Neural progenitor cell (in vitro differentiated cells): ENCODE measurements around the gene SLC25A52. TPM values are rescaled to one million over a fixed set of nuclear protein-coding genes. Genes with fewer than 3 reads are reported as not detected.

Source experiments
- DNase-seq: peaks from one replicate; pipeline ENCODE4 v3.0.0-alpha.2; 2016; ENCODE audit warnings: low spot score
- H2AFZ ChIP-seq: fragments of 200-600 bp; sonication (generic); replicated peaks from 2 replicates; pipeline ENCODE4 v1.6.1; 2016; ENCODE audit warnings: antibody characterized with exemption
- H3F3A ChIP-seq: fragments of 200-600 bp; sonication (generic); 2 replicates; pipeline ENCODE4 v1.6.1; 2016; ENCODE audit warnings: antibody characterized with exemption, low read depth
- H3K27ac ChIP-seq: fragments of 200-600 bp; sonication (generic); 2 replicates; pipeline ENCODE4 v1.5.1; 2016; ENCODE audit warnings: mild to moderate bottlenecking
- H3K27me3 ChIP-seq: fragments of 200-600 bp; sonication (generic); 2 replicates; pipeline ENCODE4 v1.6.1; 2016; ENCODE audit warnings: mild to moderate bottlenecking, moderate library complexity
- H3K36me3 ChIP-seq: fragments of 200-600 bp; sonication (generic); 2 replicates; pipeline ENCODE4 v1.5.1; 2016
- H3K4me1 ChIP-seq: fragments of 200-600 bp; sonication (generic); 2 replicates; pipeline ENCODE4 v1.6.1; 2016; ENCODE audit warnings: mixed run types
- H3K4me2 ChIP-seq: fragments of 200-600 bp; sonication (generic); 2 replicates; pipeline ENCODE4 v1.6.1; 2016
- H3K4me3 ChIP-seq: fragments of 200-600 bp; sonication (generic); 2 replicates; pipeline ENCODE4 v1.5.1; 2016
- H3K79me2 ChIP-seq: fragments of 200-600 bp; sonication (generic); 2 replicates; pipeline ENCODE4 v1.6.1; 2016; ENCODE audit warnings: low read depth
- H3K9ac ChIP-seq: fragments of 200-600 bp; sonication (generic); 2 replicates; pipeline ENCODE4 v1.6.1; 2016
- H3K9me3 ChIP-seq: fragments of 200-600 bp; sonication (generic); 2 replicates; pipeline ENCODE4 v1.5.1; 2016; ENCODE audit warnings: low read depth
- H4K20me1 ChIP-seq: fragments of 200-600 bp; sonication (generic); 2 replicates; pipeline ENCODE4 v1.6.1; 2016; ENCODE audit warnings: low read depth
- H3K27ac Mint-ChIP-seq: 3 replicates; pipeline ENCODE4 v1.8.0; 2021; ENCODE audit warnings: mixed read lengths
- H3K27me3 Mint-ChIP-seq: 2 replicates; pipeline ENCODE4 v1.8.0; 2022; ENCODE audit warnings: low read depth, mild to moderate bottlenecking, inconsistent platforms, moderate library complexity, mixed read lengths; ENCODE audit not compliant: insufficient read depth
- H3K36me3 Mint-ChIP-seq: 3 replicates; pipeline ENCODE4 v1.8.0; 2021; ENCODE audit warnings: mixed read lengths
- H3K4me1 Mint-ChIP-seq: 3 replicates; pipeline ENCODE4 v1.8.0; 2021; ENCODE audit warnings: mixed read lengths
- H3K4me3 Mint-ChIP-seq: 3 replicates; pipeline ENCODE4 v1.8.0; 2021; ENCODE audit warnings: mild to moderate bottlenecking, moderate library complexity, mixed read lengths
- H3K9me3 Mint-ChIP-seq: 3 replicates; pipeline ENCODE4 v1.8.0; 2020; ENCODE audit warnings: mixed read lengths
- CTCF ChIP-seq: fragments of 200-600 bp; sonication (generic); IDR thresholded peaks from 2 replicates; pipeline ENCODE4 v1.5.1; 2017; ENCODE audit warnings: antibody characterized with exemption, mild to moderate bottlenecking
- EZH2 ChIP-seq: fragments of 200-600 bp; sonication (generic); IDR thresholded peaks from 2 replicates; pipeline ENCODE4 v1.6.1; 2017; ENCODE audit warnings: antibody characterized with exemption, mild to moderate bottlenecking, moderate library complexity
- EZH2phosphoT487 ChIP-seq: fragments of 200-600 bp; sonication (generic); IDR thresholded peaks from 2 replicates; pipeline ENCODE4 v1.6.1; 2017; ENCODE audit warnings: antibody characterized with exemption
- total RNA-seq: library from RNA; depleted of rRNA; stranded (reverse); fragments of >200 nt; gene quantifications from 2 replicates; pipeline ENCODE4 v1.2.3, GENCODE V29; 2015; ENCODE audit warnings: low replicate concordance

The SLC25A52 gene
- total RNA-seq, 1 donor from 2014 or later: not detected

- no peaks in the 10 kb centered on the region for H3F3A ChIP-seq
- Mint-ChIP-seq H3K9me3 (peaks cover 14% of the 10 kb centered on the region), H3K36me3 (peaks cover 5% of the 10 kb centered on the region), H3K4me3 (no peak overlapping the region), H3K27ac (no peak overlapping the region), H3K4me1 (peaks cover 13% of the 10 kb centered on the region), H3K27me3 (peaks cover 2% of the 10 kb centered on the region)
- H3K79me2 ChIP-seq: no peaks in the 10 kb centered on the region
- H3K4me3 ChIP-seq: no peak overlapping the region
- no peaks in the 10 kb centered on the region for H3K36me3 ChIP-seq
- H3K9me3 ChIP-seq: peaks cover 9% of the 10 kb centered on the region
- DNase-seq: no peak
- no peak overlapping the region for H3K4me2 ChIP-seq
- peak overlapping the region; percentile 67 for H2AFZ ChIP-seq
- TF ChIP-seq EZH2phosphoT487 (no peak), CTCF (no peak), EZH2 (no peak)
- no peaks in the 10 kb centered on the region for H4K20me1 ChIP-seq
- H3K4me1 ChIP-seq: peaks cover 8% of the 10 kb centered on the region
- H3K27me3 ChIP-seq: no peaks in the 10 kb centered on the region
- no peak overlapping the region for H3K9ac ChIP-seq
- no peak overlapping the region for H3K27ac ChIP-seq
These were observed 13.8 kb upstream of the SLC25A52 start for GRCh38 chr18:31774477-31774785.

DNA sequence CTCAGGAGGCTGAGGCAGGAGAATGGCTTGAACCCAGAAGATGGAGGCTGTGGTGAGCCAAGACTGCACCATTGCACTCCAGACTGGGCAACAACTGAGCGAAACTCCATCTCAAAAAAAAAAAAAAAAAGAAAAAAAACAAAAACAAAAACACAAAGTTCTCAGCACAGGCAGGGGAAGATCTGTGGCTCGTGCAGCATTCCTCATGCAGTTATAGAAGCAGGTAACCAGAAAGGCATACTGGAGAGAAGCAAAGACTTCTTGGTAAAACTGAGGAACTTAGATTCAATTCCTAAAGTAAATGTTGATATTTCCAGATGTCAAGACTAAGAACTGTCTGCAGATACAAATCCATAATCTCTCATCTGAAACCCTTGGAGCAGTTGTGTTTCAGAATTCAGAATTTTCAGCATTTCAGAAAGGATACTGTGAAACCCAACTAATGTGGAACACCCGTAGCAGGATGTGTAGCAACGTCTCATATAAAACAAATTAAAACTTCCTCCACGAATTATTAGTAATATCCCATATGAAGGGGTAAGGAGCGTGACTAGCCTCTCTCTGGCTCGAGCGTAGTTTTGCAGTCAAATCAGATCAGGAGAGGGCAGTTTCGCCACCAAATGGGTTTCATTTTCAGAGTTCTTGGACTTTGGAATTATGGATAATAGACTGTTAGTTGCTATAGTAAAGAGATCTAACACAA lies 13.2 kb upstream of the SLC25A52 start:
- peaks cover 11% of the 10 kb centered on the region for H3K9me3 Mint-ChIP-seq
- H3K4me1 Mint-ChIP-seq: peaks cover 13% of the 10 kb centered on the region
- H3K27ac Mint-ChIP-seq: no peak overlapping the region
- no peaks in the 10 kb centered on the region for H3K36me3 ChIP-seq
- H3K79me2 ChIP-seq: no peaks in the 10 kb centered on the region
- H3K27ac ChIP-seq: no peak overlapping the region
- H3K9ac ChIP-seq: no peak overlapping the region
- H3K27me3 ChIP-seq: no peaks in the 10 kb centered on the region
- H3K4me3 Mint-ChIP-seq: no peak overlapping the region
- no peaks in the 10 kb centered on the region for H4K20me1 ChIP-seq
- DNase-seq: no peak
- peaks cover 5% of the 10 kb centered on the region for H3K36me3 Mint-ChIP-seq
- TF ChIP-seq EZH2: no peak
- H3F3A ChIP-seq: no peaks in the 10 kb centered on the region
- H3K4me1 ChIP-seq: peaks cover 8% of the 10 kb centered on the region
- no peak overlapping the region for H3K4me3 ChIP-seq
- H3K9me3 ChIP-seq: peaks cover 8% of the 10 kb centered on the region
- no peak overlapping the region for H2AFZ ChIP-seq
- no peak overlapping the region for H3K4me2 ChIP-seq
- peaks cover 2% of the 10 kb centered on the region for H3K27me3 Mint-ChIP-seq

GRCh38 chr18:31772699-31773098 lies 12.0 kb upstream of the SLC25A52 start:
- peaks cover 3% of the 10 kb centered on the region for H3K9me3 Mint-ChIP-seq
- H3K27ac ChIP-seq: no peak overlapping the region
- no peak overlapping the region for H3K4me3 ChIP-seq
- H3K9me3 ChIP-seq: no peaks in the 10 kb centered on the region
- H3K4me3 Mint-ChIP-seq: no peak overlapping the region
- H3F3A ChIP-seq: no peaks in the 10 kb centered on the region
- no peak overlapping the region for H3K4me2 ChIP-seq
- H3K79me2 ChIP-seq: no peaks in the 10 kb centered on the region
- no peak overlapping the region for H3K27ac Mint-ChIP-seq
- peaks cover 8% of the 10 kb centered on the region for H3K4me1 ChIP-seq
- H3K27me3 Mint-ChIP-seq: peaks cover 2% of the 10 kb centered on the region
- DNase-seq: no peak
- no peak overlapping the region for H2AFZ ChIP-seq
- H4K20me1 ChIP-seq: no peaks in the 10 kb centered on the region
- H3K36me3 Mint-ChIP-seq: no peaks in the 10 kb centered on the region
- H3K36me3 ChIP-seq: no peaks in the 10 kb centered on the region
- peaks cover 13% of the 10 kb centered on the region for H3K4me1 Mint-ChIP-seq
- no peak overlapping the region for H3K9ac ChIP-seq
- no peak for TF ChIP-seq EZH2
- no peak for TF ChIP-seq CTCF
- TF ChIP-seq EZH2phosphoT487: no peak
- no peaks in the 10 kb centered on the region for H3K27me3 ChIP-seq

DNA sequence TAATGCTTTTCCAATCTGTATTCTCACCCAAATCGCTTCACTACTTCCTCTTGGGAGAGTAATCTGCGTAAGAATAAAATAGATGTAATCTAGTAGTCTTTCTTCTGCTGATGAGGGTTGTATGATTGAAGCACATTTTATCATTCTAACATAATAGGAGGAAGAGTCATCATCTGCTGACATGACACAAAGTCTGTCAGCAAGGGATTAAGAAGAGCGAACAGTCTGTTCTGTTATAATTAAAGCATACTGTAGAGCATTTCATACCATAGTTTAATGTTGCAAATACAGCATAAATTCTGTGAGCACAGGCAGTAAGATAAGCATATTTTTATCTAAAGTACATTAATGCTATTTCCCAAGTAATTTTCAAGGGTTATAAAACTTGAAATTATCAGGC lies 10.4 kb downstream of the SLC25A52 start:
- Mint-ChIP-seq H3K4me3 (no peak overlapping the region), H3K27me3 (peaks cover 6% of the 10 kb centered on the region), H3K9me3 (no peaks in the 10 kb centered on the region), H3K4me1 (no peaks in the 10 kb centered on the region), H3K27ac (no peak overlapping the region), H3K36me3 (no peaks in the 10 kb centered on the region)
- Histone ChIP-seq H2AFZ (no peak overlapping the region), H3K4me1 (no peaks in the 10 kb centered on the region), H3K27ac (no peak overlapping the region), H3K79me2 (no peaks in the 10 kb centered on the region), H3K9ac (no peak overlapping the region), H4K20me1 (no peaks in the 10 kb centered on the region), H3K27me3 (no peaks in the 10 kb centered on the region), H3K4me2 (no peak overlapping the region), H3K9me3 (no peaks in the 10 kb centered on the region), H3F3A (no peaks in the 10 kb centered on the region), H3K4me3 (no peak overlapping the region), H3K36me3 (no peaks in the 10 kb centered on the region)
- TF ChIP-seq EZH2 (no peak), EZH2phosphoT487 (no peak), CTCF (no peak)
- no peak for DNase-seq
